ENCODE data around the gene C10orf105.
A peak's percentile ranks its signal among the peaks of the same experiment; 100 is the strongest.

DNA sequence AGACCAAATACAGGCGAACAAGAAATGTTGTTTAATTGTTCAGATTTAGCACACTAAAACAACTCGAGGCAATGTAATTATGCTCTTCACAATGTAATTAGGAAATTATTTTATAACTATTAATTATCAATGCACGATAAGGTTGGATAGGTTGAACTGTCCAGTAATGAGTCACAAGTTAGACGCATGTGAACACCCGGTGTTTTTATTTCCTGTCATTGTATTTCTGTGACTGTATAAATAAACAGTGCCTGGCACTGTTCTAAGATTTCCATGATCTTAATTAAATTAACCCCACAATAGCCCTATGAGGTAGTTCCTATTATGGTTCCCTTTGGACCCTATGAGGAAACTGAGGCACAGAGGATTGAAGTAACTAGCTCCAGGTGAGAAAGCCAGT is 26.2 kb downstream of the C10orf105 start:
- TF ChIP-seq, protein P1, sequence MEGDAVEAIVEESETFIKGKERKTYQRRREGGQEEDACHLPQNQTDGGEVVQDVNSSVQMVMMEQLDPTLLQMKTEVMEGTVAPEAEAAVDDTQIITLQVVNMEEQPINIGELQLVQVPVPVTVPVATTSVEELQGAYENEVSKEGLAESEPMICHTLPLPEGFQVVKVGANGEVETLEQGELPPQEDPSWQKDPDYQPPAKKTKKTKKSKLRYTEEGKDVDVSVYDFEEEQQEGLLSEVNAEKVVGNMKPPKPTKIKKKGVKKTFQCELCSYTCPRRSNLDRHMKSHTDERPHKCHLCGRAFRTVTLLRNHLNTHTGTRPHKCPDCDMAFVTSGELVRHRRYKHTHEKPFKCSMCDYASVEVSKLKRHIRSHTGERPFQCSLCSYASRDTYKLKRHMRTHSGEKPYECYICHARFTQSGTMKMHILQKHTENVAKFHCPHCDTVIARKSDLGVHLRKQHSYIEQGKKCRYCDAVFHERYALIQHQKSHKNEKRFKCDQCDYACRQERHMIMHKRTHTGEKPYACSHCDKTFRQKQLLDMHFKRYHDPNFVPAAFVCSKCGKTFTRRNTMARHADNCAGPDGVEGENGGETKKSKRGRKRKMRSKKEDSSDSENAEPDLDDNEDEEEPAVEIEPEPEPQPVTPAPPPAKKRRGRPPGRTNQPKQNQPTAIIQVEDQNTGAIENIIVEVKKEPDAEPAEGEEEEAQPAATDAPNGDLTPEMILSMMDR (IDR thresholded peaks at IDR 0.05), result no peak
- no peak for TF ChIP-seq POLR2A (IDR thresholded peaks at IDR 0.05; ENCODE audit: low read depth)
- peak in 1 of 2 donors; percentile 10 for TF ChIP-seq POLR2AphosphoS5 (IDR thresholded peaks at IDR 0.05)
- TF ChIP-seq EP300 (IDR thresholded peaks at IDR 0.05), result no peak

All from esophagus muscularis mucosa (tissue), 4 donors.